Fibroblast of villous mesenchyme (primary cell): ENCODE results near the gene SNCAIP. TPM values are rescaled to one million over a fixed set of nuclear protein-coding genes. Genes with fewer than 3 reads are reported as not detected.

Source experiments
- DNase-seq: peaks from one replicate; pipeline ENCODE4 v3.0.0-alpha.2; 2010; ENCODE audit warnings: low read depth
- H3K4me3 ChIP-seq: 2 replicates; pipeline ENCODE4 v1.5.1; 2011; ENCODE audit warnings: low read depth, mild to moderate bottlenecking, low read length
- total RNA-seq: library from RNA; depleted of rRNA; stranded (reverse); fragments of >200 nt; gene quantifications from 2 replicates; pipeline ENCODE4 v1.2.3, GENCODE V29; 2012
- TF ChIP-seq, protein P1 (sequence below): IDR thresholded peaks from 2 replicates; pipeline ENCODE4 v1.5.1; 2012; ENCODE audit warnings: low read depth, mild to moderate bottlenecking, low read length; ENCODE audit not compliant: insufficient read depth

Gene SNCAIP
- total RNA-seq, 1 donor = 19.0 TPM

DNA sequence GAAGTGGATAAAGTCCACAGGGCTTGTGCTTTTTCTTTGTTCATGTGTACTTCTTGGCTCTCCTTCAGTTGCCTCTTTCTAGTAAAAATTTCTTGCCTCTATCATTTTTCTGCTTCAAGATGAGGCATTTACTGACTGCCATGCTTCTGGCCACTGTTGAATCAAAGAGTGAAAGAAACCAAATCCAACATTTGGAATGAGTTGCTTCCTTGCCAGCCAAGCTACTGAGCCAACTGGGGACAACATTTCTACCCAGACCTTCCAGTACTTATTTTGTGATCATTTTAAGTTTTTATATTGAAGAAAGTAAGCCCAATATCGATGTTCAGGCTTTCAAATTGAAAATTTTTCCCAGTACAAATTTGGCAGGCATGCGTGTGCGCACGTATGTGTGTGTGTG, 73.2 kb downstream of the SNCAIP start:
- TF ChIP-seq, protein P1, sequence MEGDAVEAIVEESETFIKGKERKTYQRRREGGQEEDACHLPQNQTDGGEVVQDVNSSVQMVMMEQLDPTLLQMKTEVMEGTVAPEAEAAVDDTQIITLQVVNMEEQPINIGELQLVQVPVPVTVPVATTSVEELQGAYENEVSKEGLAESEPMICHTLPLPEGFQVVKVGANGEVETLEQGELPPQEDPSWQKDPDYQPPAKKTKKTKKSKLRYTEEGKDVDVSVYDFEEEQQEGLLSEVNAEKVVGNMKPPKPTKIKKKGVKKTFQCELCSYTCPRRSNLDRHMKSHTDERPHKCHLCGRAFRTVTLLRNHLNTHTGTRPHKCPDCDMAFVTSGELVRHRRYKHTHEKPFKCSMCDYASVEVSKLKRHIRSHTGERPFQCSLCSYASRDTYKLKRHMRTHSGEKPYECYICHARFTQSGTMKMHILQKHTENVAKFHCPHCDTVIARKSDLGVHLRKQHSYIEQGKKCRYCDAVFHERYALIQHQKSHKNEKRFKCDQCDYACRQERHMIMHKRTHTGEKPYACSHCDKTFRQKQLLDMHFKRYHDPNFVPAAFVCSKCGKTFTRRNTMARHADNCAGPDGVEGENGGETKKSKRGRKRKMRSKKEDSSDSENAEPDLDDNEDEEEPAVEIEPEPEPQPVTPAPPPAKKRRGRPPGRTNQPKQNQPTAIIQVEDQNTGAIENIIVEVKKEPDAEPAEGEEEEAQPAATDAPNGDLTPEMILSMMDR = no peak
- H3K4me3 ChIP-seq = no peak overlapping the region
- DNase-seq = no peak

DNA sequence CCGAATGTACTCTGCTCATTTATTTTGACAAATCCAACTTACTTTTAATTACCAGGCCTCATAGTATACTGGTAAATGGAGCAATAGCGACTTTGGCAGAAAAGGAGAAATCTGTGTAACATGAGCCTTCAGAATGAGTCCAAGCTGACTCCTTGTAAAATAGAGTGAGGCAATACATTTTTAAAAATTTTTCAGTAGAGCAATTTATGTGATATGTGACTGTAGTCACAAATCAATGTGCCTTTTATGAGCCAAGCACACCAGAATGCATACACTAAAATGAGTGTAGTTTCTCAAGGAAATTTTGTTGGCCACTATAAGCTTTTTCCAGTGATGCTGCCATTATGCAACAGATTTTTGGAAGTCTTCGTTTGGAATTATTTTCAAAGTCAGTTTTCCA, 73.8 kb downstream of the SNCAIP start:
- peak; percentile 83 for DNase-seq
- TF ChIP-seq, protein P1 = no peak
- H3K4me3 ChIP-seq = no peak overlapping the region

DNA sequence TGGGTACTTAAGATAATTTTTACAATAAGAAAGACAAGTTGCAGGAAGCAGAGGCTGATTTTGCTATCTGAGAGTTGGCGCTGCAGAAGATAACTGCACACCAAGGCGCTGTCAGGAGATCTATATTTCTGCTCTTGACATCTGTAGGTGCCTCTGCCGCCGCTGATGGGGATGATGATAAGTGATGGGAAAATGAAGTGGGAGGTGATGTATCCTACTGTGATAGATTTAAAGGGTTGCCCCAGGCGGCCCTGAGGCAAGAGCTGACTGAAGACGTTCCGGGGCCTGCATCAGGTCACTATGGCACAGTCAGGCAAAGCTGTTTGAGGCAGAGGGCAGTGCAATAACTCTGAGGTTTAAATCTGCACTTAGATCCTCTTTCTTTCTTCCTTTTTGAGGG, 78.1 kb downstream of the SNCAIP start:
- H3K4me3 ChIP-seq = no peak overlapping the region
- TF ChIP-seq, protein P1 = no peak

DNA sequence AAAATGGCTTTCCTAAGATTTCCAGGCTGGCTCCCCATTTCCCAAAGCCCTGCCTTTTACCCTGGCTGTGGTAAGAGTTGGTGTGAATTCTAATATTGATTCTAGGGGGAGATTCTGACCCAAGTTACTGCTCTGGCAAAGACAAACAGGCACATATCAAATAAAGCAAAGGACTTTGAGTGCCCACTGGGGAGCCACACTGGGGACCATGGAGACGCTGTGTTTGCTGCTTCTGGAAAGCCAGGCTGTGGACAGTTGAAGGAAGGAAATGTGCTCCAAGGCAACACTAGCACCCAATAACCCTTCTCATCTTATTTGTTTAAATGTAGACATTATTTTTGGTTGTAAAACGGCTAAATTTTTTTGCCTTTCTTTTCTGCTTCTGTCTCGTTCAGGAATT, 78.7 kb downstream of the SNCAIP start:
- no peak overlapping the region for H3K4me3 ChIP-seq
- no peak for DNase-seq
- TF ChIP-seq, protein P1 = no peak

More for the DNA sequence above, 78.1 kb downstream of the SNCAIP start:
- DNase-seq = no peak

DNA sequence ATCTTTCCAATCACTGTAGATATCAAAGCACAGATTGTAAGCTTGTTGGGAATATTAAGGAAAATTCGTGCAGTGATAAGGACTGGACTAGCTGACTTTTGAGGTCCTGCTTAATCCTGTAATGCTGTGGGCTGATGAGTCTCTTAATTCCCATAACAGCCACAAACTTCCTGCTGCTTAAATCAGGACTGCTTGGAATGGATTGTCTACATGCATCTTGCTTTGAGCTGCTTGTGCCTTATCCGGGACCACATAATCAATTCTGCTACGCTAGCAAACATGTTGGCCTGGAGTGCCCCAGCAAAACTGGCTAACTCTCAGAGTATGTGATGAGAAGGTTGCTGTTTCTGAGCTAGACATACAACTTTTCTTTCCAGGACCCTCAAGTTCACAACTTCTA, 79.6 kb downstream of the SNCAIP start:
- H3K4me3 ChIP-seq = no peak overlapping the region
- no peak for DNase-seq

DNA sequence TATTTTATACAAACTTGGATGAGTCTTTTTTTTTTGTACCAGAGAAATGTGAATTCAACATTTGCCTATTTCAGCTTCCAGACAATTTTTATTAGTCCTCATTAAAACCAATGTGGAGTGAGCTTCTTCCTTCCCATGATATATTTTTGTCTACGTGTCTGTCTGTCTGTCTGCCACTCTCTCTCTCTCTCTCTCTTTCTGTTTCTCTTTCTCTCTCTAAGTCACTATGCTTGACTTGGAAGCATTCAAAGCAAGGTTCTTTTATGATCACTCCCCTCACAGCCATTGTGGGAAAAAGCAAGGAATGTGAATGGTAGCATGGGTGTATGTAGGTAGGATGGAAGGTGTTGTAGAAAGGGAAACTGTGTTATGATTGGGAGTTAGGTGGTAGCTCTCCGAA, 80.2 kb downstream of the SNCAIP start:
- no peak for DNase-seq
- TF ChIP-seq, protein P1 = no peak
- H3K4me3 ChIP-seq = no peak overlapping the region

More for the DNA sequence above, 79.6 kb downstream of the SNCAIP start:
- TF ChIP-seq, protein P1 = no peak

DNA sequence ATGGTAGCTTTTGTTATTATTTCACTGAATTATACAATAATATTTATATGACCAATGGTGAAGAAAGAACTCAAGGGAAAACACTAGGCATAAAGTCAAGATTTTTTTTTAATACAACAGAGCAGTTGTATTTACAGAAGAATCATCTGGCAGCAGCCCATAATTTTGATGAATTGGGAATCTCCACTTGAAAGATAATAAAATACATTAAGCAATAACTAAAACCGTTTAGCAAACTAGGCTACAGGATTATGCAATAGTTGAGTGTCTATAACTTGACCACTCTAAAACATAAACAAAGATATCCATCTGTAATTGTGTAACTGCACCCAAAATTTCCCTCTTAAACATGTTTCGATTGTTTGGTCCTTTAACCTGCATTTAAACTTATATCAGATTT, 80.8 kb downstream of the SNCAIP start:
- DNase-seq = peak; percentile 96
- TF ChIP-seq, protein P1 = no peak
- no peak overlapping the region for H3K4me3 ChIP-seq
